WERI-Rb-1 (cell line): Measurements from ENCODE around the gene RECK.

Experiments used
- DNase-seq: peaks from one replicate; pipeline ENCODE4 v3.0.0-alpha.2; 2020
- H3K27ac ChIP-seq: fragments of 250-450 bp; sonication (Bioruptor Pico); 2 replicates; pipeline ENCODE4 v1.5.1; 2020; ENCODE audit warnings: mild to moderate bottlenecking, moderate library complexity
- H3K27me3 ChIP-seq: fragments of 250-450 bp; sonication (Bioruptor Pico); 2 replicates; pipeline ENCODE4 v1.5.1; 2021; ENCODE audit warnings: mild to moderate bottlenecking, low read depth, moderate library complexity; ENCODE audit not compliant: insufficient read depth, severe bottlenecking
- H3K36me3 ChIP-seq: fragments of 250-450 bp; sonication (Bioruptor Pico); 2 replicates; pipeline ENCODE4 v1.5.1; 2020; ENCODE audit warnings: mild to moderate bottlenecking, moderate library complexity
- H3K4me3 ChIP-seq: 2 replicates; pipeline ENCODE4 v1.5.1; 2011; ENCODE audit warnings: low read depth, mild to moderate bottlenecking, control low read depth, low read length
- H3K9me3 ChIP-seq: fragments of 250-450 bp; sonication (Bioruptor Pico); 2 replicates; pipeline ENCODE4 v1.5.1; 2021; ENCODE audit warnings: mild to moderate bottlenecking, moderate library complexity; ENCODE audit not compliant: severe bottlenecking
- CTCF ChIP-seq: IDR thresholded peaks from 2 replicates; pipeline ENCODE4 v1.5.1; 2011; ENCODE audit warnings: low read depth, mild to moderate bottlenecking, control low read depth, inconsistent platforms, low read length

RECK gene

GRCh38 chr9:36140086-36141084 is 103.7 kb downstream of the RECK start:
- DNase-seq = no peak
- H3K4me3 ChIP-seq = no peak overlapping the region
- no peak for TF ChIP-seq CTCF
- H3K27ac ChIP-seq = no peak overlapping the region
- H3K9me3 ChIP-seq = no peaks in the 10 kb centered on the region
- H3K27me3 ChIP-seq = peaks cover 4% of the 10 kb centered on the region
- H3K36me3 ChIP-seq = no peaks in the 10 kb centered on the region

GRCh38 chr9:36141288-36141687 is 104.6 kb downstream of the RECK start:
- Histone ChIP-seq H3K27me3 (peaks cover 4% of the 10 kb centered on the region), H3K36me3 (no peaks in the 10 kb centered on the region), H3K4me3 (no peak overlapping the region), H3K9me3 (peaks cover 4% of the 10 kb centered on the region), H3K27ac (no peak overlapping the region)
- TF ChIP-seq CTCF = no peak
- DNase-seq = no peak

GRCh38 chr9:36141761-36142160 is 105.0 kb downstream of the RECK start:
- Histone ChIP-seq H3K9me3 (peaks cover 4% of the 10 kb centered on the region), H3K36me3 (no peaks in the 10 kb centered on the region), H3K27me3 (peaks cover 4% of the 10 kb centered on the region), H3K4me3 (no peak overlapping the region), H3K27ac (no peak overlapping the region)
- TF ChIP-seq CTCF = no peak
- no peak for DNase-seq

- Histone ChIP-seq H3K27ac (no peak overlapping the region), H3K36me3 (no peaks in the 10 kb centered on the region), H3K9me3 (peaks cover 4% of the 10 kb centered on the region), H3K27me3 (no peaks in the 10 kb centered on the region), H3K4me3 (no peak overlapping the region)
- DNase-seq = no peak
- no peak for TF ChIP-seq CTCF
Measured at GRCh38 chr9:36142510-36143244, 106.0 kb downstream of the RECK start.

- no peak for TF ChIP-seq CTCF
- no peaks in the 10 kb centered on the region for H3K27me3 ChIP-seq
- no peak for DNase-seq
- no peaks in the 10 kb centered on the region for H3K36me3 ChIP-seq
- H3K9me3 ChIP-seq = peaks cover 4% of the 10 kb centered on the region
- H3K27ac ChIP-seq = no peak overlapping the region
- no peak overlapping the region for H3K4me3 ChIP-seq
Measured at GRCh38 chr9:36143245-36143641, 106.5 kb downstream of the RECK start.
